ENCODE measurements around the gene POGLUT3.

- TF ChIP-seq CTCF (IDR thresholded peaks at IDR 0.05) (no peak), POLR2A (IDR thresholded peaks at IDR 0.05) (no peak)
Observed at GRCh38 chr11:108512708-108513107, 14.5 kb upstream of the POGLUT3 start.

Measured in right lobe of liver (tissue), 4 donors.